NCI-H2227 (cell line): ENCODE data around the gene SLC25A5.
"Not testable (repeated sequence)": the region's sequence is repeated elsewhere in the genome, so short reads cannot be mapped to it uniquely, and the experiment has no call there.

Experiments
- DNase-seq: peaks from one replicate; lab custom pipeline; 2025; ENCODE audit not compliant: unreplicated experiment; lab: John Stamatoyannopoulos, UW

Gene SLC25A5

GRCh38 chrX:119502727-119503483 lies 34.7 kb downstream of the SLC25A5 start:
- no peak for DNase-seq

- DNase-seq = no peak
These were observed 35.2 kb downstream of the SLC25A5 start for GRCh38 chrX:119503484-119503861.

- DNase-seq = not testable (repeated sequence)
These were observed 36.9 kb downstream of the SLC25A5 start for GRCh38 chrX:119505145-119505544.

- no peak for DNase-seq
These were observed 37.7 kb downstream of the SLC25A5 start for GRCh38 chrX:119505945-119506344.

- no peak for DNase-seq
These were observed 39.0 kb downstream of the SLC25A5 start for GRCh38 chrX:119507206-119507605.

GRCh38 chrX:119512146-119512800 lies 44.0 kb downstream of the SLC25A5 start:
- peak; percentile 83 for DNase-seq

- peak; percentile 82 for DNase-seq
These were observed 48.0 kb downstream of the SLC25A5 start for GRCh38 chrX:119516157-119516702.

- no peak for DNase-seq
These were observed 50.1 kb downstream of the SLC25A5 start for GRCh38 chrX:119518371-119518770.
